ENCODE measurements around the gene LSG1.

LSG1 gene

DNA sequence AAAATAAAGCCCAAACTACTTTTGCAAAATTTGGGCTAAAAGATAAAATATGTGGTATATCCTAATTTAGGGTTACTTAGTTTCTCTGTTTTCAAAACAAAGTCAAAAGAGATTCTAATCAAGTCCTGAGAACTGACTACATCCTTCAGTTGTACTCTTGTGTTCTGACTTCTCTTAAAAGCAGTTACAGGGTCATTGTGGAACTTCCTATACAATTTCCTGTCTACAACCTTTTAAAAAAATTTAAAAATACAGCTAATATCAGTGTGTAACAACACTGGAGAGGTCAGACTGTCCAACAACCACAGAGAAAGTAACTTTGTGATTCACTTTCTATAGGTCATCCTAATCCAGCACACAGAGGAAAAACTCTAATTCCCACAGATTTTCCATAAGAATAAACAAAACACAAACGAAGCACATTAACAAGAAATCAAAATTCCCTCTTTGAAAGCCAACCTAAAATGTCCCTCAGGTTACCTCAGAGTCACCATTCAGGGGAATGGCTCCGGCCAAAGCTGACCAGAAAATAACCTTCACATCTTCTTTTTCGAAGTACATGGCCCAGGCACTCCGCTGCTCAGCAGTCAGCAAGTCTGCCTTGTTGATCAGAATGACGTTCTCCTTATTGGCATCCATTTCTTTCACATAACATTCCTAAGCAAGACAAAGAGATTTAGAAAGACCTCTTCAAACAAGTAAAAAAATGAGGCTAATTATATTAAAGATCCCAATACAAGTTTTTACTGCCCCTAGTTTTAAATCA lies 13.3 kb downstream of the LSG1 start:
- DNase-seq (ENCODE audit: low read depth), result no peak
- H3K4me3 ChIP-seq (ENCODE audit: low read length), result no peak overlapping the region
- TF ChIP-seq, protein P1, sequence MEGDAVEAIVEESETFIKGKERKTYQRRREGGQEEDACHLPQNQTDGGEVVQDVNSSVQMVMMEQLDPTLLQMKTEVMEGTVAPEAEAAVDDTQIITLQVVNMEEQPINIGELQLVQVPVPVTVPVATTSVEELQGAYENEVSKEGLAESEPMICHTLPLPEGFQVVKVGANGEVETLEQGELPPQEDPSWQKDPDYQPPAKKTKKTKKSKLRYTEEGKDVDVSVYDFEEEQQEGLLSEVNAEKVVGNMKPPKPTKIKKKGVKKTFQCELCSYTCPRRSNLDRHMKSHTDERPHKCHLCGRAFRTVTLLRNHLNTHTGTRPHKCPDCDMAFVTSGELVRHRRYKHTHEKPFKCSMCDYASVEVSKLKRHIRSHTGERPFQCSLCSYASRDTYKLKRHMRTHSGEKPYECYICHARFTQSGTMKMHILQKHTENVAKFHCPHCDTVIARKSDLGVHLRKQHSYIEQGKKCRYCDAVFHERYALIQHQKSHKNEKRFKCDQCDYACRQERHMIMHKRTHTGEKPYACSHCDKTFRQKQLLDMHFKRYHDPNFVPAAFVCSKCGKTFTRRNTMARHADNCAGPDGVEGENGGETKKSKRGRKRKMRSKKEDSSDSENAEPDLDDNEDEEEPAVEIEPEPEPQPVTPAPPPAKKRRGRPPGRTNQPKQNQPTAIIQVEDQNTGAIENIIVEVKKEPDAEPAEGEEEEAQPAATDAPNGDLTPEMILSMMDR (conservative IDR thresholded peaks at IDR 0.05; ENCODE audit: low read length), result no peak

DNA sequence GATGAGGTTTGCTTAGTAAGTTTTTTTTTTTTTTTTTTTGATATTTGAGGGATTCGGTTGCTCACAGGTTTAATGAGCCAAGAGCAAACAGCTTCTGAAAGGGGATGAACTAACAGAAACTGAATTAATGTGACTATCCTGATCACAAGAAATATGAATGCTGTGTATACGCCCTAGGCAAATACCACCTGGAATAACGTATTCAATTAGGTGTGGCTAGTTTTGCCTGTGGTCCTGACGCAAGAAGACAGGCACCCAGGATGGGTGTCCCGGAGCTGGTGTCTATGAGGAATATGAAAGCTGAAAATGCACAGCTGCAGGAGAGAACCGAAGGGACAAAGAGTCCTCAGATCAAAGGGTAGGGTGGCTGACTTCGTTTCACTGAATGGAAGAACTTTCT lies 14.6 kb downstream of the LSG1 start:
- no peak overlapping the region for H3K4me3 ChIP-seq (ENCODE audit: low read length)
- no peak for DNase-seq (ENCODE audit: low read depth)
- TF ChIP-seq, protein P1 (conservative IDR thresholded peaks at IDR 0.05; ENCODE audit: low read length), result no peak

- DNase-seq (ENCODE audit: low read depth), result no peak
- no peak overlapping the region for H3K4me3 ChIP-seq (ENCODE audit: low read length)
- TF ChIP-seq, protein P1 (conservative IDR thresholded peaks at IDR 0.05; ENCODE audit: low read length), result no peak
Measured at GRCh38 chr3:194654443-194654842, 17.5 kb downstream of the LSG1 start.

GRCh38 chr3:194647747-194648146 lies 24.2 kb downstream of the LSG1 start:
- no peak overlapping the region for H3K4me3 ChIP-seq (ENCODE audit: low read length)

GRCh38 chr3:194642769-194643168 lies 29.2 kb downstream of the LSG1 start:
- no peak for DNase-seq (ENCODE audit: low read depth)

More at GRCh38 chr3:194647747-194648146, 24.2 kb downstream of the LSG1 start:
- TF ChIP-seq, protein P1 (conservative IDR thresholded peaks at IDR 0.05; ENCODE audit: low read length), result no peak
- no peak for DNase-seq (ENCODE audit: low read depth)

DNA sequence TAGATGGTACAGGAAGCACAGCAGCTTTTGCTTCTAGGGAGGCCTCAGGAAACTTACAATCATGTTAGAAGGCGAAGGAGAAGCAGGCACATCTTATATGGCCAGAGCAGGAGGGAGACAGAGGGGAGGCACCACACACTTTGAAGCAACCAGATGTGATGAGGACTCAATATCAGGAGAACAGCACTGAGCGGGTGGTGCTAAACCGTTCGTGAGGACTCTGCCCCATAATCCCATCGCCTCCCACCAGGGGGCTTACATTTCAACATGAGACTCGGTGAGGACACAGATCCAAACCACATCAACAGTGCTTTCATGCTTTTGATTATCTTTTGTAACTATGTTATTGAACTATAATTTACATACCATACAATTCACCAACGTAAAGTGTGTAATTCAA lies 31.2 kb downstream of the LSG1 start:
- H3K4me3 ChIP-seq (ENCODE audit: low read length), result no peak overlapping the region
- no peak for DNase-seq (ENCODE audit: low read depth)
- TF ChIP-seq, protein P1 (conservative IDR thresholded peaks at IDR 0.05; ENCODE audit: low read length), result peak; percentile 37

More at GRCh38 chr3:194642769-194643168, 29.2 kb downstream of the LSG1 start:
- TF ChIP-seq, protein P1 (conservative IDR thresholded peaks at IDR 0.05; ENCODE audit: low read length), result no peak
- H3K4me3 ChIP-seq (ENCODE audit: low read length), result no peak overlapping the region

GRCh38 chr3:194638991-194639605 lies 32.9 kb downstream of the LSG1 start:
- DNase-seq (ENCODE audit: low read depth), result no peak
- TF ChIP-seq, protein P1 (conservative IDR thresholded peaks at IDR 0.05; ENCODE audit: low read length), result no peak
- no peak overlapping the region for H3K4me3 ChIP-seq (ENCODE audit: low read length)

Measured in AG10803 (cell line).